Natural killer cell treated with Interleukin-12 subunit alpha and Interleukin-12 subunit beta and Interleukin-15 and Interleukin-18, amount 100 ng/mL, for 72 hours (primary cell): ENCODE measurements around the gene RIOK2. TPM values are rescaled to one million over a fixed set of nuclear protein-coding genes. Genes with fewer than 3 reads are reported as not detected.

Source experiments
- ATAC-seq, 2 donors: fragments of 150-1000 bp; cut with Tn5 transposase in 1 of 2; sonication (Bioruptor Pico), chemical (Tn5 transposase) in 1 of 2; 2 replicates each; pipeline ENCODE4 v1.10.0; 2021
- DNase-seq: peaks from one replicate; pipeline ENCODE4 v3.0.0; 2022; ENCODE audit warnings: low spot score
- H3K27ac Mint-ChIP-seq, 2 donors: 1 replicate in 1 of 2; 2 replicates in 1 of 2; pipeline ENCODE4 v1.8.0; 2022; ENCODE audit warnings: mixed read lengths in 2 of 2, mild to moderate bottlenecking in 1 of 2, moderate library complexity in 1 of 2
- H3K27me3 Mint-ChIP-seq, 2 donors: 1 replicate in 1 of 2; 2 replicates in 1 of 2; pipeline ENCODE4 v1.8.0; 2022; ENCODE audit warnings: mixed read lengths in 2 of 2
- H3K36me3 Mint-ChIP-seq: one replicate; pipeline ENCODE4 v1.8.0; 2022; ENCODE audit warnings: mixed read lengths
- H3K4me1 Mint-ChIP-seq, 2 donors: 1 replicate in 1 of 2; 2 replicates in 1 of 2; pipeline ENCODE4 v1.8.0; 2022; ENCODE audit warnings: low read depth in 2 of 2, mixed read lengths in 2 of 2, mild to moderate bottlenecking in 1 of 2
- H3K4me3 Mint-ChIP-seq: one replicate; pipeline ENCODE4 v1.8.0; 2022; ENCODE audit warnings: mixed read lengths
- H3K9me3 Mint-ChIP-seq: 2 replicates; pipeline ENCODE4 v1.8.0; 2022; ENCODE audit warnings: mixed read lengths
- total RNA-seq, 2 donors: library from RNA; stranded (reverse); gene quantifications; one replicate each; pipeline ENCODE4 v1.2.3, GENCODE V29; 2022

Gene RIOK2
- total RNA-seq, 2 donors from 2014 or later = 29.7 to 46.2 TPM

GRCh38 chr5:97131921-97132320, 51.1 kb downstream of the RIOK2 start:
- H3K27ac Mint-ChIP-seq = no peak overlapping the region
- H3K27me3 Mint-ChIP-seq = peaks cover 20 to 26% of the 10 kb centered on the region in 2 donors
- no peaks in the 10 kb centered on the region for H3K9me3 Mint-ChIP-seq
- H3K4me3 Mint-ChIP-seq = no peak overlapping the region
- no peak for ATAC-seq
- no peaks in the 10 kb centered on the region for H3K36me3 Mint-ChIP-seq
- DNase-seq = no peak
- H3K4me1 Mint-ChIP-seq = peaks cover 5 to 22% of the 10 kb centered on the region in 2 donors

- Mint-ChIP-seq H3K27ac (no peak overlapping the region), H3K4me3 (no peak overlapping the region), H3K4me1 (peaks cover 5 to 20% of the 10 kb centered on the region in 2 donors), H3K27me3 (peaks cover 20 to 26% of the 10 kb centered on the region in 2 donors), H3K36me3 (no peaks in the 10 kb centered on the region), H3K9me3 (no peaks in the 10 kb centered on the region)
- DNase-seq = no peak
- ATAC-seq = no peak
These were observed 51.8 kb downstream of the RIOK2 start for GRCh38 chr5:97131139-97131710.

GRCh38 chr5:97127727-97128126, 55.3 kb downstream of the RIOK2 start:
- Mint-ChIP-seq H3K27ac (no peak overlapping the region), H3K36me3 (no peaks in the 10 kb centered on the region), H3K27me3 (peaks cover 22 to 38% of the 10 kb centered on the region in 2 donors), H3K4me3 (no peak overlapping the region), H3K9me3 (no peaks in the 10 kb centered on the region), H3K4me1 (peaks cover 0 to 5% of the 10 kb centered on the region in 2 donors)
- ATAC-seq (no peak), DNase-seq (no peak)

GRCh38 chr5:97125125-97125683, 57.8 kb downstream of the RIOK2 start:
- H3K4me3 Mint-ChIP-seq = no peak overlapping the region
- H3K4me1 Mint-ChIP-seq = no peaks in the 10 kb centered on the region
- no peaks in the 10 kb centered on the region for H3K36me3 Mint-ChIP-seq
- no peak overlapping the region for H3K27ac Mint-ChIP-seq
- H3K9me3 Mint-ChIP-seq = no peaks in the 10 kb centered on the region
- H3K27me3 Mint-ChIP-seq = peaks cover 18 to 29% of the 10 kb centered on the region in 2 donors
- DNase-seq (no peak), ATAC-seq (no peak)

- no peak for DNase-seq
- H3K27ac Mint-ChIP-seq = no peak overlapping the region
- no peak overlapping the region for H3K4me3 Mint-ChIP-seq
- H3K27me3 Mint-ChIP-seq = peaks cover 18 to 29% of the 10 kb centered on the region in 2 donors
- no peaks in the 10 kb centered on the region for H3K9me3 Mint-ChIP-seq
- H3K4me1 Mint-ChIP-seq = no peaks in the 10 kb centered on the region
- no peak for ATAC-seq
- H3K36me3 Mint-ChIP-seq = no peaks in the 10 kb centered on the region
These were observed 58.7 kb downstream of the RIOK2 start for GRCh38 chr5:97124335-97124734.

GRCh38 chr5:97121848-97122247, 61.2 kb downstream of the RIOK2 start:
- Mint-ChIP-seq H3K4me3 (no peak overlapping the region), H3K27ac (no peak overlapping the region), H3K9me3 (no peaks in the 10 kb centered on the region), H3K27me3 (peaks cover 9 to 15% of the 10 kb centered on the region in 2 donors), H3K36me3 (no peaks in the 10 kb centered on the region), H3K4me1 (no peaks in the 10 kb centered on the region)
- DNase-seq (no peak), ATAC-seq (no peak)

GRCh38 chr5:97120195-97120594, 62.9 kb downstream of the RIOK2 start:
- Mint-ChIP-seq H3K4me3 (no peak overlapping the region), H3K27ac (no peak overlapping the region), H3K36me3 (no peaks in the 10 kb centered on the region), H3K4me1 (no peaks in the 10 kb centered on the region), H3K9me3 (no peaks in the 10 kb centered on the region), H3K27me3 (peaks cover 9 to 15% of the 10 kb centered on the region in 2 donors)
- ATAC-seq = no peak
- no peak for DNase-seq

- peaks cover 9 to 15% of the 10 kb centered on the region in 2 donors for H3K27me3 Mint-ChIP-seq
- ATAC-seq = no peak
- H3K36me3 Mint-ChIP-seq = no peaks in the 10 kb centered on the region
These were observed 64.0 kb downstream of the RIOK2 start for GRCh38 chr5:97119007-97119390.

GRCh38 chr5:97118261-97119006, 64.6 kb downstream of the RIOK2 start:
- H3K4me1 Mint-ChIP-seq = no peaks in the 10 kb centered on the region
- no peaks in the 10 kb centered on the region for H3K36me3 Mint-ChIP-seq
- H3K9me3 Mint-ChIP-seq = no peaks in the 10 kb centered on the region
- peaks cover 9 to 10% of the 10 kb centered on the region in 2 donors for H3K27me3 Mint-ChIP-seq
- DNase-seq = no peak
- ATAC-seq = no peak
- H3K27ac Mint-ChIP-seq = no peak overlapping the region
- no peak overlapping the region for H3K4me3 Mint-ChIP-seq

More at GRCh38 chr5:97119007-97119390, 64.0 kb downstream of the RIOK2 start:
- H3K27ac Mint-ChIP-seq = no peak overlapping the region
- no peaks in the 10 kb centered on the region for H3K9me3 Mint-ChIP-seq
- no peak for DNase-seq
- H3K4me3 Mint-ChIP-seq = no peak overlapping the region
- no peaks in the 10 kb centered on the region for H3K4me1 Mint-ChIP-seq

- Mint-ChIP-seq H3K9me3 (no peaks in the 10 kb centered on the region), H3K36me3 (no peaks in the 10 kb centered on the region), H3K4me1 (no peaks in the 10 kb centered on the region), H3K4me3 (no peak overlapping the region), H3K27ac (no peak overlapping the region), H3K27me3 (peaks cover 6 to 7% of the 10 kb centered on the region in 2 donors)
- ATAC-seq (no peak), DNase-seq (no peak)
These were observed 67.1 kb downstream of the RIOK2 start for GRCh38 chr5:97115932-97116331.

- DNase-seq (no peak), ATAC-seq (no peak)
- H3K4me1 Mint-ChIP-seq = no peaks in the 10 kb centered on the region
- H3K27ac Mint-ChIP-seq = no peak overlapping the region
- no peaks in the 10 kb centered on the region for H3K9me3 Mint-ChIP-seq
- H3K4me3 Mint-ChIP-seq = no peak overlapping the region
- H3K36me3 Mint-ChIP-seq = no peaks in the 10 kb centered on the region
- peaks cover 5 to 12% of the 10 kb centered on the region in 2 donors for H3K27me3 Mint-ChIP-seq
These were observed 70.8 kb downstream of the RIOK2 start for GRCh38 chr5:97112230-97112629.

- ATAC-seq (no peak), DNase-seq (no peak)
- Mint-ChIP-seq H3K9me3 (no peaks in the 10 kb centered on the region), H3K27ac (no peak overlapping the region), H3K4me1 (no peaks in the 10 kb centered on the region), H3K27me3 (peaks cover 5 to 12% of the 10 kb centered on the region in 2 donors), H3K36me3 (no peaks in the 10 kb centered on the region), H3K4me3 (no peak overlapping the region)
These were observed 71.4 kb downstream of the RIOK2 start for GRCh38 chr5:97111616-97112015.

GRCh38 chr5:97111004-97111403, 72.0 kb downstream of the RIOK2 start:
- Mint-ChIP-seq H3K36me3 (no peaks in the 10 kb centered on the region), H3K4me1 (no peaks in the 10 kb centered on the region), H3K4me3 (no peak overlapping the region), H3K9me3 (no peaks in the 10 kb centered on the region), H3K27ac (no peak overlapping the region), H3K27me3 (peaks cover 5 to 12% of the 10 kb centered on the region in 2 donors)
- DNase-seq (no peak), ATAC-seq (no peak)
